ENCODE results near the gene TMEM120A.

- no peak for TF ChIP-seq CTCF (conservative IDR thresholded peaks at IDR 0.05; ENCODE audit: low read depth, low read length)
- no peak for TF ChIP-seq EZH2phosphoT487 (IDR thresholded peaks at IDR 0.05; ENCODE audit: borderline replicate concordance, low read length)
These were observed 34.0 kb downstream of the TMEM120A start for GRCh38 chr7:75960372-75960771.

Data from PC-3 (cell line).